ENCODE data around the gene RAET1E.
"Not testable (repeated sequence)": the region's sequence is repeated elsewhere in the genome, so short reads cannot be mapped to it uniquely, and the experiment has no call there.

The RAET1E gene

GRCh38 chr6:149908480-149908879 is 10.6 kb upstream of the RAET1E start:
- DNase-seq: not testable (repeated sequence)

- DNase-seq: no peak
Observed at GRCh38 chr6:149907317-149907716, 9.4 kb upstream of the RAET1E start.

GRCh38 chr6:149906405-149906804 is 8.5 kb upstream of the RAET1E start:
- DNase-seq: no peak

- no peak for DNase-seq
Observed at GRCh38 chr6:149905911-149906371, 8.0 kb upstream of the RAET1E start.

GRCh38 chr6:149905371-149905910 is 7.5 kb upstream of the RAET1E start:
- no peak for DNase-seq

- no peak for DNase-seq
Observed at GRCh38 chr6:149904661-149905370, 6.9 kb upstream of the RAET1E start.

GRCh38 chr6:149903938-149904611 is 6.2 kb upstream of the RAET1E start:
- DNase-seq: no peak

- DNase-seq: no peak
Observed at GRCh38 chr6:149901444-149902140, 3.7 kb upstream of the RAET1E start.

- DNase-seq: no peak
Observed at GRCh38 chr6:149900620-149901443, 2.9 kb upstream of the RAET1E start.

GRCh38 chr6:149899926-149900619 is 2.2 kb upstream of the RAET1E start:
- no peak for DNase-seq

GRCh38 chr6:149899486-149899885 is 1.6 kb upstream of the RAET1E start:
- DNase-seq: no peak

- no peak for DNase-seq
Observed at GRCh38 chr6:149898966-149899365, 1.1 kb upstream of the RAET1E start.

- no peak for DNase-seq
Observed at GRCh38 chr6:149897015-149897697, 757 bp downstream of the RAET1E start.

GRCh38 chr6:149896491-149896890 is 1.4 kb downstream of the RAET1E start:
- no peak for DNase-seq

GRCh38 chr6:149895833-149896271 is 2.1 kb downstream of the RAET1E start:
- no peak for DNase-seq

GRCh38 chr6:149895048-149895590 is 2.8 kb downstream of the RAET1E start:
- DNase-seq: no peak

GRCh38 chr6:149891864-149892263 is 6.0 kb downstream of the RAET1E start:
- DNase-seq: not testable (repeated sequence)

GRCh38 chr6:149891259-149891658 is 6.7 kb downstream of the RAET1E start:
- no peak for DNase-seq

GRCh38 chr6:149890629-149891045 is 7.3 kb downstream of the RAET1E start:
- DNase-seq: no peak

GRCh38 chr6:149889326-149889725 is 8.6 kb downstream of the RAET1E start:
- DNase-seq: no peak

- no peak for DNase-seq
Observed at GRCh38 chr6:149888659-149889058, 9.3 kb downstream of the RAET1E start.

All from NCI-H526 treated with DMSO at 0.1 percent for 48 hours (cell line).